Vagina (tissue), 2 donors: ENCODE data around the gene SLC16A12. TPM values are rescaled to one million over a fixed set of nuclear protein-coding genes. Genes with fewer than 3 reads are reported as not detected.
A peak's percentile ranks its signal among the peaks of the same experiment; 100 is the strongest.

Experiments
- DNase-seq, 2 donors: peaks; one replicate each; pipeline ENCODE4 v3.0.0-alpha.2; 2017; ENCODE audit errors: extremely low spot score in 2 of 2
- H3K27ac ChIP-seq: fragments of 200-600 bp; sonication (generic); one replicate; pipeline ENCODE4 v1.5.1; 2019
- H3K27me3 ChIP-seq: fragments of 200-600 bp; sonication (generic); one replicate; pipeline ENCODE4 v1.5.1; 2019
- H3K36me3 ChIP-seq, 2 donors: fragments of 200-600 bp; sonication (generic); one replicate each; pipeline ENCODE4 v1.5.1; 2017 to 2019
- H3K4me1 ChIP-seq: fragments of 200-600 bp; sonication (generic); one replicate; pipeline ENCODE4 v1.5.1; 2019
- H3K4me3 ChIP-seq, 2 donors: fragments of 200-600 bp; sonication (generic); 1 replicate in 1 of 2; 2 replicates in 1 of 2; pipeline ENCODE4 v1.5.1; 2016 to 2019
- H3K9me3 ChIP-seq: fragments of 200-600 bp; sonication (generic); one replicate; pipeline ENCODE4 v1.5.1; 2019
- POLR2A ChIP-seq, 2 donors: fragments of 450-650 bp; IDR thresholded peaks; one replicate each; pipeline ENCODE4 v1.6.1; 2017; ENCODE audit warnings: antibody characterized with exemption in 2 of 2, mild to moderate bottlenecking in 2 of 2, moderate library complexity in 2 of 2
- POLR2AphosphoS5 ChIP-seq, 2 donors: sonication (generic); formaldehyde crosslinking; IDR thresholded peaks; one replicate each; pipeline ENCODE4 v1.9.0; 2017; ENCODE audit warnings: antibody characterized with exemption in 2 of 2, mild to moderate bottlenecking in 2 of 2, low read depth in 1 of 2; ENCODE audit not compliant: insufficient read depth in 1 of 2
- intact Hi-C: fragments of 100-400 bp; cut with DNase I; formaldehyde crosslinking; loops from one replicate; pipeline ENCODE4 v1.15.1; 2023
- total RNA-seq: library from RNA; depleted of rRNA; stranded (reverse); fragments of >200 nt; gene quantifications from one replicate; pipeline ENCODE4 v1.2.3, GENCODE V29; 2016
- TF ChIP-seq, protein P1 (sequence below), 3 experiments: fragments of 450-650 bp in 2 of 3; fragments of 200-600 bp in 1 of 3; sonication (generic) in 1 of 3; IDR thresholded peaks; one replicate each; pipeline ENCODE4 v1.5.1; 2017 to 2019; ENCODE audit warnings: antibody characterized with exemption in 3 of 3, mild to moderate bottlenecking in 2 of 3, moderate library complexity in 2 of 3

The SLC16A12 gene
- total RNA-seq, 1 donor from 2014 or later = 3.7 TPM

DNA sequence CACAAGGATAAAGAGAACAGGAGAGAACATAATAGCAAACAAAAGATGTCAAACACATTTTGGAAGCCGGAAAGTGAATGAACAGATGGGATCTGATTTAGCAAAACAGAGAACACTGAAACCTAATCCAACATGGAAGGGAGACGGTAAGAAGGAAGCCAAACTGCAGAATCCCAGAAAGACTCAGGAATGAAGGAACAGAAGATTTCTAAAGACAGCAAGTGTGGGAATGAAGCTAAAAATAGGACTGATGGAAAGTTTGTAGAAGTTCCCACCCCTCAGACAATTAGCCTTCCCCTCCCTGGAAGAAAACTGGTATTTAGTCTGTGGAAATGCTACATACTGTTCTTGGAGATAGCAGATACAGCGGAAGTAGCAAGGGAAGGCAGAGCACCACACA lies 40.8 kb downstream of the SLC16A12 start:
- no peak for TF ChIP-seq POLR2AphosphoS5 (IDR thresholded peaks at IDR 0.05; ENCODE audit: insufficient read depth in 1 of 2, low read depth in 1 of 2)
- TF ChIP-seq POLR2A (IDR thresholded peaks at IDR 0.05) = no peak
- TF ChIP-seq, protein P1, sequence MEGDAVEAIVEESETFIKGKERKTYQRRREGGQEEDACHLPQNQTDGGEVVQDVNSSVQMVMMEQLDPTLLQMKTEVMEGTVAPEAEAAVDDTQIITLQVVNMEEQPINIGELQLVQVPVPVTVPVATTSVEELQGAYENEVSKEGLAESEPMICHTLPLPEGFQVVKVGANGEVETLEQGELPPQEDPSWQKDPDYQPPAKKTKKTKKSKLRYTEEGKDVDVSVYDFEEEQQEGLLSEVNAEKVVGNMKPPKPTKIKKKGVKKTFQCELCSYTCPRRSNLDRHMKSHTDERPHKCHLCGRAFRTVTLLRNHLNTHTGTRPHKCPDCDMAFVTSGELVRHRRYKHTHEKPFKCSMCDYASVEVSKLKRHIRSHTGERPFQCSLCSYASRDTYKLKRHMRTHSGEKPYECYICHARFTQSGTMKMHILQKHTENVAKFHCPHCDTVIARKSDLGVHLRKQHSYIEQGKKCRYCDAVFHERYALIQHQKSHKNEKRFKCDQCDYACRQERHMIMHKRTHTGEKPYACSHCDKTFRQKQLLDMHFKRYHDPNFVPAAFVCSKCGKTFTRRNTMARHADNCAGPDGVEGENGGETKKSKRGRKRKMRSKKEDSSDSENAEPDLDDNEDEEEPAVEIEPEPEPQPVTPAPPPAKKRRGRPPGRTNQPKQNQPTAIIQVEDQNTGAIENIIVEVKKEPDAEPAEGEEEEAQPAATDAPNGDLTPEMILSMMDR (IDR thresholded peaks at IDR 0.05) = no peak
- no peaks in the 10 kb centered on the region for H3K36me3 ChIP-seq
- no peak overlapping the region for H3K27ac ChIP-seq
- intact Hi-C loops = no loop called here
- H3K27me3 ChIP-seq = no peaks in the 10 kb centered on the region
- H3K9me3 ChIP-seq = no peaks in the 10 kb centered on the region
- no peak for DNase-seq
- no peak overlapping the region for H3K4me3 ChIP-seq
- H3K4me1 ChIP-seq = no peaks in the 10 kb centered on the region

DNA sequence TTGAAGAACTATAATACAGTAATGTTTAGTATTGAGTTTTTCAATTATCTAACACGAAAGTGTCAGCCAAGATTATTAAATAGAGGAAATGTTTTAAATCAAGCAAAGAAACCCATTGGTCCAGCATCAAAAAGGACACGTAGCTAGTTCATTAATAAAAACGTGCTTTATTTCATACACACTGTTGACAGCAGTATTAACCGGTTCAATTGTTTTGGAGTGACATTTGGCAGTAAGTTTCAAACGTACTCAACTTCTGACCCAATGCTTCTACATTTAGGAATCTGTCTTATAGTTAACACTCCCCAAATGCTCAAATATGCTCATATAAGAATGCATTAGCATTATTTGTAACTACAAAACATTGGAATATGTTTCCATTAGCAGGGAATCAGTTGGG lies 41.3 kb downstream of the SLC16A12 start:
- TF ChIP-seq, protein P1 (IDR thresholded peaks at IDR 0.05) = no peak
- TF ChIP-seq POLR2A (IDR thresholded peaks at IDR 0.05) (no peak), POLR2AphosphoS5 (IDR thresholded peaks at IDR 0.05; ENCODE audit: insufficient read depth in 1 of 2, low read depth in 1 of 2) (no peak)
- no peak overlapping the region for H3K27ac ChIP-seq
- no peaks in the 10 kb centered on the region for H3K27me3 ChIP-seq
- no peaks in the 10 kb centered on the region for H3K36me3 ChIP-seq
- H3K4me1 ChIP-seq = no peaks in the 10 kb centered on the region
- no peak for DNase-seq
- no peak overlapping the region for H3K4me3 ChIP-seq
- H3K9me3 ChIP-seq = no peaks in the 10 kb centered on the region
- intact Hi-C loops = no loop called here

GRCh38 chr10:89491932-89492331 lies 43.5 kb downstream of the SLC16A12 start:
- Histone ChIP-seq H3K27me3 (no peaks in the 10 kb centered on the region), H3K4me3 (no peak overlapping the region), H3K4me1 (no peaks in the 10 kb centered on the region), H3K36me3 (no peaks in the 10 kb centered on the region), H3K9me3 (no peaks in the 10 kb centered on the region), H3K27ac (no peak overlapping the region)
- intact Hi-C loops = no loop called here
- DNase-seq = no peak
- TF ChIP-seq POLR2A (IDR thresholded peaks at IDR 0.05) = no peak
- no peak for TF ChIP-seq POLR2AphosphoS5 (IDR thresholded peaks at IDR 0.05; ENCODE audit: insufficient read depth in 1 of 2, low read depth in 1 of 2)
- TF ChIP-seq, protein P1 (IDR thresholded peaks at IDR 0.05) = no peak

- intact Hi-C loops = no loop called here
- no peaks in the 10 kb centered on the region for H3K9me3 ChIP-seq
- no peak for DNase-seq
- H3K36me3 ChIP-seq = no peaks in the 10 kb centered on the region
- no peak for TF ChIP-seq POLR2A (IDR thresholded peaks at IDR 0.05)
- TF ChIP-seq, protein P1 (IDR thresholded peaks at IDR 0.05) = no peak
- TF ChIP-seq POLR2AphosphoS5 (IDR thresholded peaks at IDR 0.05; ENCODE audit: insufficient read depth in 1 of 2, low read depth in 1 of 2) = no peak
- H3K27ac ChIP-seq = peak overlapping the region; percentile 61
- H3K4me1 ChIP-seq = no peaks in the 10 kb centered on the region
- no peak overlapping the region for H3K4me3 ChIP-seq
- no peaks in the 10 kb centered on the region for H3K27me3 ChIP-seq
Measured at GRCh38 chr10:89490596-89491335, 44.6 kb downstream of the SLC16A12 start.

GRCh38 chr10:89482256-89482655 lies 53.1 kb downstream of the SLC16A12 start:
- DNase-seq = no peak
- H3K9me3 ChIP-seq = no peaks in the 10 kb centered on the region
- H3K36me3 ChIP-seq = no peaks in the 10 kb centered on the region
- H3K27me3 ChIP-seq = no peaks in the 10 kb centered on the region
- H3K4me1 ChIP-seq = peaks cover 32% of the 10 kb centered on the region
- no peak for TF ChIP-seq POLR2AphosphoS5 (IDR thresholded peaks at IDR 0.05; ENCODE audit: insufficient read depth in 1 of 2, low read depth in 1 of 2)
- TF ChIP-seq, protein P1 (IDR thresholded peaks at IDR 0.05) = no peak
- no peak for TF ChIP-seq POLR2A (IDR thresholded peaks at IDR 0.05)
- intact Hi-C loops = no loop called here
- no peak overlapping the region for H3K4me3 ChIP-seq
- peak overlapping the region; percentile 41 for H3K27ac ChIP-seq
